DMS153 (cell line): ENCODE data around the gene MYO1G.

Experiments used
- DNase-seq: peaks from one replicate; lab custom pipeline; 2025; lab: John Stamatoyannopoulos, UW

MYO1G gene

GRCh38 chr7:44980393-44981034 is 1.7 kb upstream of the MYO1G start:
- DNase-seq, result no peak

GRCh38 chr7:44979481-44980392 is 922 bp upstream of the MYO1G start:
- DNase-seq, result no peak

DNA sequence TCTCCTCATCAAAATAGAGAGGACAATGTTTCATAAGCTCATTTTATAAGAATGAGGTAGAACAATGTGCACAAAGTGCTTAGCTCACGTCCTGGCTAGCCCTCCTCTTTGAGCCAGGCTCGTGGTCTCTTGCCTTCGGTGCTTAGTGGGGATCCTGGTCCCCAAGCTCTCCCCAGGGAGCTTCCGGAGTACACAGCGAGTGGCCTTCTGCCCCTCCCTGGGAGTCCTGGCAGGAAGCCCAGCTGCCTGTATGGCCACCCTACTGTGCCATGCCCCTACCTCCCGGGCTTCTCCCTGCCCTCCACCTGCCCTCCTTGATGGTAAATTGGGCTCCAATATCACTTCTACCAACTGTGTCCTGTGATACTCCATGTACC is 868 bp downstream of the MYO1G start:
- peak; percentile 77 for DNase-seq

DNA sequence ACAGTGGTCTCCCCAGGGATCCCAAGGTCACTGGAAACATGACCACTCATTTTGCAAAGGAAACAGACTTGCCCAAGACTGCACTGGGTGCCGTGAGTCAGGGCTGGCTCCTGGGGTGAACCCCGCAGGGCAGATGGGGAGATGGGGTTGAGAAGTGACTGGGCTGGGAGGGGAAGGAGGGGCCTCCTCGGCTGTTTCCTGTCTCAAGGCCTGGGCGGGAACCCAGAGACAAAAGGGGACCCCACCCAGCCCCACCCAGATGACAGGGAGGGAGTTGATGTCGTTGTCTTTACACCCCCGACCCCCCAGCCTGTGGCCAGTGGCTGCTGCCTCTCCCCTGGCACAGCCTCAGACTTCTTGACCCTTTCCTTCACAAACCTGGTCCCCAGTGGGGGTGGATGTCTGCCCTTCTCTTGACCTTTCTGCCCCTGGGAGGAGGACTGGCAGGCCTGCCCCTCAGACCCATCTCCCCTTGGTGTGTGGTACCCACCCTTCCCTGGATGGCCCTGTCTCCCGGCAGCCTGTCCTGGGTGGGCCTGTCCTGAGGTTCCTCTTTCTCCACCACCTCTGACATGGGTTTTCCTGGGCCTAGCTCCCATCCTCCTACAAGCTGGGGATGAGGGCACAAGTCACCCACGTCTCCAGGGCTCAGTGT is 1.4 kb downstream of the MYO1G start:
- no peak for DNase-seq

DNA sequence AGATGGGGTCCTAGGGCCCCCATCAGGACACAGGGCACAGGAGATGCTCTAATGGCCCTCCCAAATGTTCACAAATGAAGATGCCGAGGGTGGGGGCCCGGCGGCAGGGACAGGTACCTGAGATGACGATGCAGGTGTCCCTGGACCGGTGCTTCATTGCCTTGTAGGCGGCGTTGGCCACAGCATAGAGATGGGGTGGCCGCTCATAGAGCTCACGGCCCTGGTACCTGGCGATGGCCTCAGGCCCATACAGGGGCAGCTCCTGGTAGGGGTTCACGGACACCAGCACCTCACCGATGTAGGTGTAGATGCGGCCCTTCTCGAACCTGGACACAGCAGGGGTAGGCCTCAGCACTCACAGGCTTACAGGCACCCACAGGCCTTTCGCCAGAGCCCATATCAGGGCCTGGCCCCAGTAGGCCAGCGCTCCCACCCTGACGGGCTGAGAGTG is 2.0 kb downstream of the MYO1G start:
- no peak for DNase-seq

DNA sequence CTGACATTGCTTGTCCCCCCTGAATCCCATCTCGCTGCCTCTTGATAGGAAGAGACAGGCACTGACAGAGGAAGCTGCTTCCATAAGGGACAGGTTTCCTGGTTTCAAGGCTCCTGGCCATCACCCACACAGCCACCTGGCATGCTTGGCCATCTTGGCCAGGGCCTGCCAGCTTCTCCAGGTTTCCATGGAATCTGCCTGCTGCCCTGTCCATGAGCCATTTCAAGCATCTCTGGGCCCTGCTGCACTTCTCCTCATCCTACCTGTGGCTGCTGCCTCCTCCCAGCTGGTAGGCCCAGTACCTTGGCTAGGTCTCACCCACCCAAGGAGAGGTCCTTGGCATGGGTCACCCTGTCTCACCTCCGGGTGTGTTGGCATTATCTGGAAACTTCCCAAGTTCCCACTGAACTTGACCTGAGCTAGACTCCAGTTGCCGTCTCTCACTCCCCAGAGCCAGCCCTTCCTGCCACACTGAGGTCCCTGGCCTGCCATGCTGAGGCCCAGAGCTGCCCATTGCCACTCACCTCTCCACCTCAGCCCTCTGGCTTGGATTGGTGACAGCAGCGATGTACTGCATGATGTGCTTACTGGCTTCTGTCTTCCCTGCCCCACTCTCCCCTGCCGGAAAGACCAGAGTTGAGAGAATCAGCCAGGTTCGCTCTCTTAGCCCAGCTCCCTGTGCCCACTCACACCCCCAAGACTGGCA is 2.6 kb downstream of the MYO1G start:
- no peak for DNase-seq

- no peak for DNase-seq
Observed at GRCh38 chr7:44975331-44976039, 3.3 kb downstream of the MYO1G start.

DNA sequence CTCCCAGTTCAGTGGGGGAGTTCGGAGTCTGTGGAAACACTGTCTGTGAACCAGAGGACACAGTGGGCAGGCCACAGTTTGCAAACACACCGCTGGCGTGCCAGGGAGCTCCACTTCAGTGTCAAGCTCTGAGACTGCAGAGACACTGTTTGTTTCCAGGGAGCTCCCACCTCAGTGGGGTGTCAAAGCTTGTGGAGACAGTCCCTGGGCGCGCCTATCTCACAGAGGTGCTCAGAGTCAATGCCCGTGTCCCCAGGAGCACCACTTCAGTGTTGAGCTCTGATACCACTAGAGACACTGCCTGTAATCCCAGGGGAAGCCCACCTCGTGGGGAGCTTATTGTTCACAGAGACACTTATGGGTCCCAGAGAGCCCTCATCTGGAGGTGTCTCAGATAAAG is 4.3 kb downstream of the MYO1G start:
- DNase-seq, result no peak

DNA sequence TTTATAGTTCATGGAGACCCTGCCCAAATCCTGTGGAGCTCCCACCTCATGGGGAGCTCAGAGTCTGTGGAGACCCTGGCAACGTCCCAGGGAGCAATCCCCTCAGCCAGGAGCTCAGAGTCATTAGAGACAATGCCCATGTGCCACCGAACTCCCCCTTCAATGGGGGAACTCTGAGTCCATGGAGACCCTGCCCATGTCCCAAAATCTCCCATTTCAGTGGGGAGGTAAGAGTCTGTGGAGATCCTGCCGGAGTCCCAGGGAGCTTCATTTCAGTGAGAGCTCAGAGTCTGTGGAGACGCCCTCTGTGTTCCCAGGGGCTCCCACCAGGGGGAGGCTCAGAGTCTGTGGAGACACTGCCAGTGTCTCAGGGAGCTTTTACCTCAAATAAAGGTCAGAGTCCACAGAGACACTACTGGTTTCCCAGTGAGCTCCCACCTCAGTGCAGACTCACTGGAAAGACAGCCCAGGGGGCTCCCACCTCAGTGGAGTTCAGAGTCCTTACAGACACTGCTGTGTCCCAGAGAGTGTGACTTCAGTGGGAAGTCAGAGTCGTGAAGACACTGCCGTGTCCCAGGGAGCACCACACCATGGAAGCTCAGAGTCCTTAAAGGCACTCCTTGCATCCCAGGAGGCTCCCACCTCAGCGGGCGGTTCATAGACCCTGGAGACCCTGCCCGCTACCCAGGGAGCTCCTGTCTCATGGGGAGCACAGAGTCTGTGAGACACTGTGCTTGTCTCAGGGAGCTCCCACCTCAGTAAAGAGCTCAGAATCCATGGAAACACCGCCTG is 5.0 kb downstream of the MYO1G start:
- DNase-seq, result peak; percentile 35

DNA sequence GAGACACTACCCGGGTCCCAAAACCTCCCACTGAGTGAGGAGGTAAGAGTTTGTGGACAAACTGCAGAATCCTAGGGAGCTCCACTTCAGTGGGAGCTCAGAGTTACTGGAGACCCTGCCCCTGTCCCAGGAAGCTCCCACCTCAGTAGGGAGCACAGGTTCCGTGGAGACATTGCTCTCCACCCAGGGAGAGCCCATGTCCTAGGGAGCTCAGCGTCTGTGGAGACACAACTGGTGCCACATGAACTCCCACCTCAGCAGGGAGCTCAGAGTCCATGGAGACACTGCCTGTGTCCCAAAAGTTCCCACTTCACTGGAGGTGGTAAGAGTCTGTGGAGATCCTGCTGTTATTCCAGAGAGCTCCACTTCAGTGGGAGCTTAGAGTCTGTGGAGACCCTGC is 6.3 kb downstream of the MYO1G start:
- no peak for DNase-seq

- DNase-seq, result peak; percentile 80
Observed at GRCh38 chr7:44971902-44972441, 6.8 kb downstream of the MYO1G start.

DNA sequence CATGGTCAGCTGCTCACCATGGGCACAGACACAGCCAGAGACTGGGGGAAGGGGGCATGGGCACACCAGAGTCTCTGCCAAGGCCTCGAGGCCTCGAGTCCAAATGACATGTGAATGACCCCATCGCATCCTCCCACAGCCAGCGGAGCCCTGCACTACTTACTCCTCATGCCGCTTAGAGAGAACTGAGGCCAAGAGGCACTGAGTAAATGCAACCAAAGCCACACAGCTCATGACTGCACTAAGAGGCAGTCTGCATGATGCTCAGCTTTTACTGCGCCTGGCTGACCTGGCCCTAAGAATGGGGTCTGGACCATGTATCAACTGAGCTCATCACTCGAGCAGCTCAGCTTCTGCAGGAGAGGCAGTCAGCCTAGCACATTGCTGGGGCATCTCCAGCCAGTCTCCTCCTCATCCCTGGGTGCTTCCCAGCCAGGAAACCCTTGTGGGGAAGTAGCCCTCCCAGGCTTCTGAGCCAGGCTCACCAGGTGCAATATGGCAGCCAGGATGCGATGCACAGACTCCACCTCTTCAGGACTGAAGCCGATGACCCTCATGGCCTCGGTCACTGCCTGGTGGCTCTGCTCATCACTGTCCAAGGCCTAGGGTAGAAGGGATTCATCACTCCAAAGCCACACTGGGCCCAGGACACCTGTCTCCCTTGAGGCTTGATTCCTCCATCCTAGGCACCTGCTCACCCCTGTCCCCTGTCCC is 7.5 kb downstream of the MYO1G start:
- no peak for DNase-seq

- no peak for DNase-seq
Observed at GRCh38 chr7:44970523-44971051, 8.2 kb downstream of the MYO1G start.

- DNase-seq, result peak; percentile 62
Observed at GRCh38 chr7:44969701-44970522, 8.9 kb downstream of the MYO1G start.

DNA sequence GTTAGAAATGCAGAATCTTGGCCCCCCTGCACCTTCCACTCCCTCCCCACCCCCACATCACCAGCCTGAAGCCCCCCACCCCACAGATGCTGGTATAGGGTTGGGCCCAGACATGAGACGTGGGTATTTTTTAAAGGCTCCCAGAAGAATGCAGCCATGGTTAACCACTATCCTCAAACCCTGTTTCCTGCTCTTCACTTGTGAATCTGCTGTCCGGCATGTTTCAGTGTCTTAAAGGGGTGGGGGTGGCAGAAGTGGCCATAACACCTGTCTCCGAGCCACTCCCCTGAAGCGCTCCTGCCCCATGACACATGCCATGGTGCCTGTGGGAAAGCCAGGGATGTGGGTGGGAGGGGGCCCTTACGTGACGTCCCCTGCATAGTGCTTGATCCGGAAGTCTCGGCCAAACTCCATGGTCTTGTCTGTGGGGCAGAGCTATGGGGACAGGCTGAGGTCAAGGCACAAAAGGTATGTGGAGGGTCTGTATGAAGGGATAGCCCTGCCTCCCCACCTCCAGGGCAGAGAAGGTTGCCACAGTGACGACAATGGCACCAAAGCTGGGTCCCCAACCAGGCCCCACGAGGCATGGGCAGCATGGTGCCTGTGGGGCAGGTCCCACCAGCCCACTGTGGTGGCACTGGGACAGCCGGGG is 9.6 kb downstream of the MYO1G start:
- DNase-seq, result no peak

- no peak for DNase-seq
Observed at GRCh38 chr7:44967571-44968446, 11.0 kb downstream of the MYO1G start.
